Measurements from ENCODE around the gene CCL13. TPM values are rescaled to one million over a fixed set of nuclear protein-coding genes. Genes with fewer than 3 reads are reported as not detected.

The CCL13 gene
- polyA plus RNA-seq, 1 of the 3 experiments (the other 2 are of a cell fraction), result not detected

- H3K4me2 ChIP-seq, result no peak overlapping the region
- no peak overlapping the region for H3K27ac ChIP-seq (ENCODE audit: low read depth in 2 of 2, low read length in 1 of 2)
- TF ChIP-seq, protein P1, sequence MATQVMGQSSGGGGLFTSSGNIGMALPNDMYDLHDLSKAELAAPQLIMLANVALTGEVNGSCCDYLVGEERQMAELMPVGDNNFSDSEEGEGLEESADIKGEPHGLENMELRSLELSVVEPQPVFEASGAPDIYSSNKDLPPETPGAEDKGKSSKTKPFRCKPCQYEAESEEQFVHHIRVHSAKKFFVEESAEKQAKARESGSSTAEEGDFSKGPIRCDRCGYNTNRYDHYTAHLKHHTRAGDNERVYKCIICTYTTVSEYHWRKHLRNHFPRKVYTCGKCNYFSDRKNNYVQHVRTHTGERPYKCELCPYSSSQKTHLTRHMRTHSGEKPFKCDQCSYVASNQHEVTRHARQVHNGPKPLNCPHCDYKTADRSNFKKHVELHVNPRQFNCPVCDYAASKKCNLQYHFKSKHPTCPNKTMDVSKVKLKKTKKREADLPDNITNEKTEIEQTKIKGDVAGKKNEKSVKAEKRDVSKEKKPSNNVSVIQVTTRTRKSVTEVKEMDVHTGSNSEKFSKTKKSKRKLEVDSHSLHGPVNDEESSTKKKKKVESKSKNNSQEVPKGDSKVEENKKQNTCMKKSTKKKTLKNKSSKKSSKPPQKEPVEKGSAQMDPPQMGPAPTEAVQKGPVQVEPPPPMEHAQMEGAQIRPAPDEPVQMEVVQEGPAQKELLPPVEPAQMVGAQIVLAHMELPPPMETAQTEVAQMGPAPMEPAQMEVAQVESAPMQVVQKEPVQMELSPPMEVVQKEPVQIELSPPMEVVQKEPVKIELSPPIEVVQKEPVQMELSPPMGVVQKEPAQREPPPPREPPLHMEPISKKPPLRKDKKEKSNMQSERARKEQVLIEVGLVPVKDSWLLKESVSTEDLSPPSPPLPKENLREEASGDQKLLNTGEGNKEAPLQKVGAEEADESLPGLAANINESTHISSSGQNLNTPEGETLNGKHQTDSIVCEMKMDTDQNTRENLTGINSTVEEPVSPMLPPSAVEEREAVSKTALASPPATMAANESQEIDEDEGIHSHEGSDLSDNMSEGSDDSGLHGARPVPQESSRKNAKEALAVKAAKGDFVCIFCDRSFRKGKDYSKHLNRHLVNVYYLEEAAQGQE (IDR thresholded peaks at IDR 0.05; ENCODE audit: low read depth, low read length), result no peak
- TF ChIP-seq, protein P2, sequence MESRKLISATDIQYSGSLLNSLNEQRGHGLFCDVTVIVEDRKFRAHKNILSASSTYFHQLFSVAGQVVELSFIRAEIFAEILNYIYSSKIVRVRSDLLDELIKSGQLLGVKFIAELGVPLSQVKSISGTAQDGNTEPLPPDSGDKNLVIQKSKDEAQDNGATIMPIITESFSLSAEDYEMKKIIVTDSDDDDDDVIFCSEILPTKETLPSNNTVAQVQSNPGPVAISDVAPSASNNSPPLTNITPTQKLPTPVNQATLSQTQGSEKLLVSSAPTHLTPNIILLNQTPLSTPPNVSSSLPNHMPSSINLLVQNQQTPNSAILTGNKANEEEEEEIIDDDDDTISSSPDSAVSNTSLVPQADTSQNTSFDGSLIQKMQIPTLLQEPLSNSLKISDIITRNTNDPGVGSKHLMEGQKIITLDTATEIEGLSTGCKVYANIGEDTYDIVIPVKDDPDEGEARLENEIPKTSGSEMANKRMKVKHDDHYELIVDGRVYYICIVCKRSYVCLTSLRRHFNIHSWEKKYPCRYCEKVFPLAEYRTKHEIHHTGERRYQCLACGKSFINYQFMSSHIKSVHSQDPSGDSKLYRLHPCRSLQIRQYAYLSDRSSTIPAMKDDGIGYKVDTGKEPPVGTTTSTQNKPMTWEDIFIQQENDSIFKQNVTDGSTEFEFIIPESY (IDR thresholded peaks at IDR 0.05; ENCODE audit: borderline replicate concordance, low read depth), result no peak
- TF ChIP-seq NFIC (IDR thresholded peaks at IDR 0.05; ENCODE audit: borderline replicate concordance) (no peak), RCOR1 (IDR thresholded peaks at IDR 0.05; ENCODE audit: low read length) (no peak)
- no peaks in the 10 kb centered on the region for H3K4me1 ChIP-seq (ENCODE audit: control insufficient read depth in 1 of 2, insufficient read depth in 2 of 2, low read depth in 1 of 2, low read length in 1 of 2)
- ChIA-PET POLR2A (no interaction called here), CTCF (interaction anchor here (1.8 to 2.4 kb wide), 2 partner anchors 9 to 152 kb away, joined by 7 to 14 read pairs; no protein-coding TSS in a partner anchor)
- no peak overlapping the region for H2AFZ ChIP-seq (ENCODE audit: low read depth)
- no peaks in the 10 kb centered on the region for H3K9me3 ChIP-seq
- no peak overlapping the region for H3K4me3 ChIP-seq (ENCODE audit: low read depth in 2 of 2, low read length in 1 of 2)
- H3F3A ChIP-seq (replicated peaks; ENCODE audit: insufficient read depth), result no peaks in the 10 kb centered on the region
- H3K79me2 ChIP-seq (ENCODE audit: insufficient read depth), result no peaks in the 10 kb centered on the region
- no peaks in the 10 kb centered on the region for H3K9me2 ChIP-seq
- DNase-seq, result no peak
- H3K27me3 ChIP-seq (ENCODE audit: insufficient read depth), result no peaks in the 10 kb centered on the region
- H3K36me3 ChIP-seq (replicated peaks in 1 of 2; ENCODE audit: control insufficient read depth in 1 of 2, insufficient read depth in 2 of 2, low read length in 1 of 2), result no peaks in the 10 kb centered on the region
- H4K20me1 ChIP-seq (ENCODE audit: insufficient read depth), result no peaks in the 10 kb centered on the region
- no peak overlapping the region for H3K9ac ChIP-seq
Measured at GRCh38 chr17:34352191-34352590, 4.1 kb upstream of the CCL13 start.

- H3K79me2 ChIP-seq (ENCODE audit: insufficient read depth), result no peaks in the 10 kb centered on the region
- H3K9me2 ChIP-seq, result no peaks in the 10 kb centered on the region
- no peaks in the 10 kb centered on the region for H3K27me3 ChIP-seq (ENCODE audit: insufficient read depth)
- H3K36me3 ChIP-seq (replicated peaks in 1 of 2; ENCODE audit: control insufficient read depth in 1 of 2, insufficient read depth in 2 of 2, low read length in 1 of 2), result no peaks in the 10 kb centered on the region
- no peak for DNase-seq
- no peak overlapping the region for H3K27ac ChIP-seq (ENCODE audit: low read depth in 2 of 2, low read length in 1 of 2)
- no peak overlapping the region for H3K9ac ChIP-seq
- ChIA-PET POLR2A (no interaction called here), CTCF (interaction anchor here (0.8 to 5.2 kb wide), 5 partner anchors 9 to 184 kb away, joined by 3 to 48 read pairs (median 4); no protein-coding TSS in a partner anchor)
- H4K20me1 ChIP-seq (ENCODE audit: insufficient read depth), result no peaks in the 10 kb centered on the region
- no peaks in the 10 kb centered on the region for H3K9me3 ChIP-seq
- no peak overlapping the region for H2AFZ ChIP-seq (ENCODE audit: low read depth)
- no peaks in the 10 kb centered on the region for H3F3A ChIP-seq (replicated peaks; ENCODE audit: insufficient read depth)
- no peak overlapping the region for H3K4me2 ChIP-seq
- no peaks in the 10 kb centered on the region for H3K4me1 ChIP-seq (ENCODE audit: control insufficient read depth in 1 of 2, insufficient read depth in 2 of 2, low read depth in 1 of 2, low read length in 1 of 2)
- no peak overlapping the region for H3K4me3 ChIP-seq (ENCODE audit: low read depth in 2 of 2, low read length in 1 of 2)
- TF ChIP-seq EP300 (IDR thresholded peaks at IDR 0.05; ENCODE audit: borderline replicate concordance in 1 of 2, low read depth in 1 of 2, low read length in 1 of 2) (no peak), FOSL2 (IDR thresholded peaks at IDR 0.05; ENCODE audit: borderline replicate concordance, low read depth) (no peak), RAD21 (IDR thresholded peaks at IDR 0.05; ENCODE audit: low read length) (no peak), CHD2 (IDR thresholded peaks at IDR 0.05; ENCODE audit: low read length, partially characterized antibody) (no peak), GABPA (IDR thresholded peaks at IDR 0.05; ENCODE audit: low read depth) (no peak), ELF1 (IDR thresholded peaks at IDR 0.05) (no peak), YY1 (IDR thresholded peaks at IDR 0.05; ENCODE audit: low read depth) (no peak), FOXJ3 (CRISPR knock-in tag; IDR thresholded peaks at IDR 0.05) (no peak), CTCF (IDR thresholded peaks at IDR 0.05) (no peak)
- TF ChIP-seq, protein P3, sequence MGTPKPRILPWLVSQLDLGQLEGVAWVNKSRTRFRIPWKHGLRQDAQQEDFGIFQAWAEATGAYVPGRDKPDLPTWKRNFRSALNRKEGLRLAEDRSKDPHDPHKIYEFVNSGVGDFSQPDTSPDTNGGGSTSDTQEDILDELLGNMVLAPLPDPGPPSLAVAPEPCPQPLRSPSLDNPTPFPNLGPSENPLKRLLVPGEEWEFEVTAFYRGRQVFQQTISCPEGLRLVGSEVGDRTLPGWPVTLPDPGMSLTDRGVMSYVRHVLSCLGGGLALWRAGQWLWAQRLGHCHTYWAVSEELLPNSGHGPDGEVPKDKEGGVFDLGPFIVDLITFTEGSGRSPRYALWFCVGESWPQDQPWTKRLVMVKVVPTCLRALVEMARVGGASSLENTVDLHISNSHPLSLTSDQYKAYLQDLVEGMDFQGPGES (IDR thresholded peaks at IDR 0.05; ENCODE audit: low read depth, low read length), result no peak
- TF ChIP-seq, protein P4, sequence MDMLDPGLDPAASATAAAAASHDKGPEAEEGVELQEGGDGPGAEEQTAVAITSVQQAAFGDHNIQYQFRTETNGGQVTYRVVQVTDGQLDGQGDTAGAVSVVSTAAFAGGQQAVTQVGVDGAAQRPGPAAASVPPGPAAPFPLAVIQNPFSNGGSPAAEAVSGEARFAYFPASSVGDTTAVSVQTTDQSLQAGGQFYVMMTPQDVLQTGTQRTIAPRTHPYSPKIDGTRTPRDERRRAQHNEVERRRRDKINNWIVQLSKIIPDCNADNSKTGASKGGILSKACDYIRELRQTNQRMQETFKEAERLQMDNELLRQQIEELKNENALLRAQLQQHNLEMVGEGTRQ (IDR thresholded peaks at IDR 0.05; ENCODE audit: borderline replicate concordance, low read depth, low read length), result no peak
Measured at GRCh38 chr17:34354637-34355036, 1.6 kb upstream of the CCL13 start.
